Measurements from ENCODE around the gene YAE1.

Gene YAE1

GRCh38 chr7:39608278-39608677, 42.1 kb downstream of the YAE1 start:
- DNase-seq (ENCODE audit: low read depth) = no peak

DNA sequence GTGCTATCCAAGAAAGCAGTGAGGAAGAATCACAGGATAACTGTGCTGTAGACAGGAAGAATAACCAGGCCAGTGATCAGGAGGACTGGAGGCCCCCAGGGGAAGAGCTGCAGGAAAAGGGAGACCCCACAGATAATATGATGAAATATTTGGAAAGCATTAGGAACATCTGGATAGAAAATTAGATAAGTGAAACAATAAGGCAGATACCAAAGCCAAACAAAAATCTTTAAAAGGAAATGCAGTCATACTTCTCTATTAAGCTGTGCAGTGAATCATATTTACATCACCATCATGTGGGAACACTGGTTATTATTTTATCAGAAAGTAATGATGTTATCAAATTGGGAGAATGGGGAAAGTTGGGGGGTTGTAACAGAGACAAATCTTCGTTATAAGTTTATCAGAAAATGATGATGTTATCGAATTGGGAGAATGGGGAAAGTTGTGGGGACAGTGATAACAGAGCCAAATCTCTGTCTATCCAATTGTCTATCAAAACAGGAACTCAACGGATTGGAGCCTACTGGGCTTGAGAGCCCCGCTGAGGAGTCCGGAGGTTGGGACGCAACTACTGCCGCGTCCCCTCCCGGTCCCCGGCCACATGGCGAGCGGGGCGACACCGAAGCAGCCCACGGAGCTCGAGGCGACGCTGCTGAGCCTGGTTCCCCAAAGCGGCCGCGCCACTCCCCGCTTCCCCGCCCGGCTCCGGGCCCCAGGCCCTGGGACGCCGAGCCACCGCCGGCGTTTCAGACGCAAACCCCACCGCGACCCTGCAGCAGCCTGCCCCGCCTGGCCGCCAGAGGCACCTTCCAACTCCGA, 43.1 kb downstream of the YAE1 start:
- DNase-seq (ENCODE audit: low read depth) = no peak

DNA sequence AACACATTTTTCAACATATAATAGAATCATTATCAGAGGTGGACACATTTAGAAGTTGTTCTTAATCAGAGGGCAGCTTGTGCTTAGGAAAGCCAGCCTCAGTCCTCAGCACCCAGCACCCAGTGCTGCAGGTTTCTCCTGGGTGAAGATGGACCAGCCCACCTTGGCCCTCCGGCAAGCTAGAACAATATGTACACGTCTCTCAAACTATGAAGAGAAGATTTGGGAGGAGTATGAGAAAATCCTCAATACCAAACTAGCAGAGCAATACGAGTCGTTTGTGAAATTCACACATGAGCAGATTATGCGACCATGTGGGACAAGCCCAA, 43.7 kb downstream of the YAE1 start:
- no peak for DNase-seq (ENCODE audit: low read depth)

DNA sequence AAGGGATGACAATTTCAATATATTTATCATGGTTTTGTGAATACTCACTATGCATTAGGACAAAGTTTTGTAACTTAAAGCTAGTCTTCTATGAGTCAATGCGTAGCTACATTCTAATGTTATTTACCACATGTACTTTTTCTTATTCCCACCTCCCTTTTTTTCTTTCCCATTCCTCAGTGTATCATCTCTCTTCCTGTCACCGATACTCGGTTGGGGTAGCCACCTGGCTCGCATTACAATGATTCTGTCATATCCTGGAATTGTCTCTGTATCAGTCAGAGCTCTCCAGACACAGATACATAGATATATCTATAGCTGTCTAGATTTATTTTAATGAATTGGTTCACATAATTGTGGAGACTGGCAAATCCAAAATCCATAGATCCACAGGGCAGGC, 47.4 kb downstream of the YAE1 start:
- no peak for DNase-seq (ENCODE audit: low read depth)

- no peak for DNase-seq (ENCODE audit: low read depth)
These were observed 48.1 kb downstream of the YAE1 start for GRCh38 chr7:39614299-39614698.

DNA sequence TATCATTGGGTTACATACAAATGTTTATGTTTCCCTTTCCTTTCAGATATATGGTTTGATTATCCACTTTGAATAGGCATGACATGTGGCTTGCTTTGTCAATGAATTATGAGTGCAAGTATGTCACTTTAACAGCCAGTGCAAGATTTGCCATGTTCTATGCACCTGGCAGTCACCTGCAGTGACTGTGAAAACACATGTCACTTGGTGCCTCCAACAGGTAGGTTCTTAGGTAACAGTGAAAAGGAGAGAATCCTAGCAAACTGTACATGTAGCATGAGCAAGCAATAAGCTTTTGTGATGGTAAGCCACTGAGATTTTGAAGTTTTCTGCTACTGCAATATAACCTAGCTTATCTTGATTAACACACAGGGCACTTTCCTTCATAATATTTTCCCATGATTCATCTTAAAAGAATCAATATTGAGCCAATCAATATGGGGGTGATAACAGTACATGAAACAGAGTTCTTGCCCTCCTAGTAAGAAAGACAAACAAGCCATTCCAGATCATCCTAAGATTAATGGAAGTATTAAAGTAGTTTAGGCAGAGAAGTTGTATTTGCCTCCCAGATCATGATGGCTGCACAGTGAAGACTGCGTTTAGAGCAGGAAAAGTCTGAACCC, 49.3 kb downstream of the YAE1 start:
- no peak for DNase-seq (ENCODE audit: low read depth)

DNA sequence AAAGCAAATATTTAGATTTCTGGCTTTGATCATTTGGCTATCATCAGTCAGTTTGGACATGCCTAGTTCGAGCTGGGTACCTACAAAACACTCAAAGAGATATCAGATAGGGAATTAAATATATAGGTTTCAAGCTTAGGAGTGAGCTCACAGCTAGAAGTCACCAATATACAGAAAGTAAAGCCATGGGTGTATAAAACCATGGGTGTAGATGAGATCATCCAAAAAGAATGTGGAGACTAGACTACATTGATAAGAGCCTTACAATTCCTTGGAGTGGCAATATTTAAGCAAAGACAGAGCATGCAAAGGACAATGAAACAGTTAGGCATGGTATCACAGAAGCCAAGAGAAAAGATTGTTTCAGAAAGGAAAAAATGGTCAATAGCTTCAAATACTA, 49.9 kb downstream of the YAE1 start:
- DNase-seq (ENCODE audit: low read depth) = no peak

- no peak for DNase-seq (ENCODE audit: low read depth)
These were observed 50.8 kb downstream of the YAE1 start for GRCh38 chr7:39617005-39617404.

- no peak for DNase-seq (ENCODE audit: low read depth)
These were observed 52.7 kb downstream of the YAE1 start for GRCh38 chr7:39618868-39619267.

GRCh38 chr7:39620486-39620885, 54.3 kb downstream of the YAE1 start:
- no peak for DNase-seq (ENCODE audit: low read depth)

GRCh38 chr7:39621261-39621660, 55.1 kb downstream of the YAE1 start:
- peak; percentile 76 for DNase-seq (ENCODE audit: low read depth)

GRCh38 chr7:39621784-39622411, 55.7 kb downstream of the YAE1 start:
- DNase-seq (ENCODE audit: low read depth) = no peak
